Ovary (tissue), 9 donors: ENCODE measurements around the gene TRIM36. TPM values are rescaled to one million over a fixed set of nuclear protein-coding genes. Genes with fewer than 3 reads are reported as not detected.
A peak's percentile ranks its signal among the peaks of the same experiment; 100 is the strongest.

Experiments
- DNase-seq, 5 donors: peaks; one replicate each; pipeline ENCODE4 v3.0.0-alpha.2; 2019 to 2020
- H3K27ac ChIP-seq, 2 donors: fragments of 200-600 bp; one replicate each; pipeline versions ENCODE4 v1.5.1 to v1.8.0; 2019 to 2022
- H3K27me3 ChIP-seq: fragments of 200-600 bp; one replicate; pipeline ENCODE4 v1.8.0; 2022
- H3K36me3 ChIP-seq: fragments of 200-600 bp; sonication (generic); one replicate; pipeline ENCODE4 v1.5.1; 2019
- H3K4me1 ChIP-seq: one replicate; pipeline ENCODE4 v1.8.1; 2013; ENCODE audit warnings: mild to moderate bottlenecking, moderate library complexity; ENCODE audit not compliant: insufficient read depth
- H3K4me3 ChIP-seq: fragments of 200-600 bp; sonication (generic); one replicate; pipeline ENCODE4 v1.5.1; 2017
- H3K9me3 ChIP-seq, 2 donors: fragments of 200-600 bp in 1 of 2; sonication (generic) in 1 of 2; one replicate each; pipeline versions ENCODE4 v1.5.1 to v1.8.1; 2013 to 2019; ENCODE audit warnings: mild to moderate bottlenecking in 1 of 2, moderate library complexity in 1 of 2
- EP300 ChIP-seq: sonication (generic); formaldehyde crosslinking; IDR thresholded peaks from one replicate; pipeline ENCODE4 v1.6.1; 2017; ENCODE audit warnings: antibody characterized with exemption
- POLR2A ChIP-seq: fragments of 450-650 bp; IDR thresholded peaks from one replicate; pipeline ENCODE4 v1.6.1; 2017; ENCODE audit warnings: antibody characterized with exemption, mild to moderate bottlenecking, moderate library complexity
- WGBS, 3 donors: extraction: QIAGEN DNeasy Blood & Tissue Kit in 1 of 3; methylation state at CpG; one replicate each; pipeline versions ENCODE4 v1.1.5 to v1.1.7; 2013 to 2017; 5-methylcytosine and 5-hydroxymethylcytosine counted together
- intact Hi-C, 4 donors: fragments of 100-400 bp; cut with DNase I; formaldehyde crosslinking; loops; one replicate each; pipeline versions ENCODE4 v1.11.0 to v1.15.1; 2022 to 2023
- polyA plus RNA-seq, 2 donors: library from polyadenylated mRNA; stranded (reverse); fragments of 200-250 nt in 1 of 2; fragments of 350-450 nt in 1 of 2; fragmentation: Illumina TruSeq in 1 of 2; extraction: RNeasy Lipid Tissue Mini Kit (QIAGEN cat#74804) in 1 of 2; gene quantifications; one replicate each; pipeline ENCODE4 v1.2.3, GENCODE V29; 2013 to 2014
- total RNA-seq, 7 donors: library from RNA; depleted of rRNA in 2 of 7; stranded (reverse); fragments of >200 nt in 2 of 7; fragmentation: NEBNext Ultra II Directional in 3 of 7; extraction: Animal tissue kit (Norgen Biotek cat#: 25700) in 3 of 7; gene quantifications; one replicate each; pipeline versions ENCODE4 v1.1.0 to v1.2.4, GENCODE V29; 2016 to 2023
- TF ChIP-seq, protein P1 (sequence below), 3 donors: fragments of 450-650 bp in 2 of 3; fragments of 200-600 bp in 1 of 3; IDR thresholded peaks; one replicate each; pipeline versions ENCODE4 v1.5.1 to v1.8.0; 2016 to 2022; ENCODE audit warnings: antibody characterized with exemption in 3 of 3, mild to moderate bottlenecking in 1 of 3
- donor health status: DM: no; HTN: no; CAD: no; lungs with moderate emphysema.
- donor health status: DM: no; HTN: no; CAD: no.
- donor health status: Bipolar disorder and iron deficiency.
- donor health status: DM: yes; HTN: yes; CAD: no.
- donor health status: DM: no; HTN: no; CAD: no.
- donor health status: DM: yes; HTN: yes; CAD: no.

Gene TRIM36
- total and polyA plus RNA-seq, 9 donors, result 1.5 to 10.3 (median 3.3) TPM

- 48 to 57% (median 56%) methylated on average over 30 of the region's 30 CpGs for WGBS, 3 donors
- Histone ChIP-seq H3K36me3 (no peaks in the 10 kb centered on the region), H3K27me3 (no peaks in the 10 kb centered on the region), H3K4me1 (peaks cover 3% of the 10 kb centered on the region), H3K27ac (no peak overlapping the region), H3K4me3 (no peak overlapping the region), H3K9me3 (no peaks in the 10 kb centered on the region)
- DNase-seq, result no peak
- intact Hi-C loops, result no loop called here
- TF ChIP-seq, protein P1, sequence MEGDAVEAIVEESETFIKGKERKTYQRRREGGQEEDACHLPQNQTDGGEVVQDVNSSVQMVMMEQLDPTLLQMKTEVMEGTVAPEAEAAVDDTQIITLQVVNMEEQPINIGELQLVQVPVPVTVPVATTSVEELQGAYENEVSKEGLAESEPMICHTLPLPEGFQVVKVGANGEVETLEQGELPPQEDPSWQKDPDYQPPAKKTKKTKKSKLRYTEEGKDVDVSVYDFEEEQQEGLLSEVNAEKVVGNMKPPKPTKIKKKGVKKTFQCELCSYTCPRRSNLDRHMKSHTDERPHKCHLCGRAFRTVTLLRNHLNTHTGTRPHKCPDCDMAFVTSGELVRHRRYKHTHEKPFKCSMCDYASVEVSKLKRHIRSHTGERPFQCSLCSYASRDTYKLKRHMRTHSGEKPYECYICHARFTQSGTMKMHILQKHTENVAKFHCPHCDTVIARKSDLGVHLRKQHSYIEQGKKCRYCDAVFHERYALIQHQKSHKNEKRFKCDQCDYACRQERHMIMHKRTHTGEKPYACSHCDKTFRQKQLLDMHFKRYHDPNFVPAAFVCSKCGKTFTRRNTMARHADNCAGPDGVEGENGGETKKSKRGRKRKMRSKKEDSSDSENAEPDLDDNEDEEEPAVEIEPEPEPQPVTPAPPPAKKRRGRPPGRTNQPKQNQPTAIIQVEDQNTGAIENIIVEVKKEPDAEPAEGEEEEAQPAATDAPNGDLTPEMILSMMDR (IDR thresholded peaks at IDR 0.05), result no peak
- TF ChIP-seq POLR2A (no peak), EP300 (no peak)
Observed at GRCh38 chr5:115179030-115179393, 9.3 kb upstream of the TRIM36 start.

- intact Hi-C loops, result no loop called here
- Histone ChIP-seq H3K4me1 (peaks cover 7% of the 10 kb centered on the region), H3K36me3 (no peaks in the 10 kb centered on the region), H3K9me3 (no peaks in the 10 kb centered on the region), H3K4me3 (peak overlapping the region; percentile 56), H3K27ac (no peak overlapping the region), H3K27me3 (no peaks in the 10 kb centered on the region)
- TF ChIP-seq EP300 (no peak), POLR2A (no peak)
- TF ChIP-seq, protein P1 (IDR thresholded peaks at IDR 0.05), result no peak
- WGBS, 3 donors, result 29 to 42% (median 34%) methylated on average over 16 of the region's 16 CpGs
- no peak for DNase-seq
Observed at GRCh38 chr5:115170929-115171510, 1.3 kb upstream of the TRIM36 start.

DNA sequence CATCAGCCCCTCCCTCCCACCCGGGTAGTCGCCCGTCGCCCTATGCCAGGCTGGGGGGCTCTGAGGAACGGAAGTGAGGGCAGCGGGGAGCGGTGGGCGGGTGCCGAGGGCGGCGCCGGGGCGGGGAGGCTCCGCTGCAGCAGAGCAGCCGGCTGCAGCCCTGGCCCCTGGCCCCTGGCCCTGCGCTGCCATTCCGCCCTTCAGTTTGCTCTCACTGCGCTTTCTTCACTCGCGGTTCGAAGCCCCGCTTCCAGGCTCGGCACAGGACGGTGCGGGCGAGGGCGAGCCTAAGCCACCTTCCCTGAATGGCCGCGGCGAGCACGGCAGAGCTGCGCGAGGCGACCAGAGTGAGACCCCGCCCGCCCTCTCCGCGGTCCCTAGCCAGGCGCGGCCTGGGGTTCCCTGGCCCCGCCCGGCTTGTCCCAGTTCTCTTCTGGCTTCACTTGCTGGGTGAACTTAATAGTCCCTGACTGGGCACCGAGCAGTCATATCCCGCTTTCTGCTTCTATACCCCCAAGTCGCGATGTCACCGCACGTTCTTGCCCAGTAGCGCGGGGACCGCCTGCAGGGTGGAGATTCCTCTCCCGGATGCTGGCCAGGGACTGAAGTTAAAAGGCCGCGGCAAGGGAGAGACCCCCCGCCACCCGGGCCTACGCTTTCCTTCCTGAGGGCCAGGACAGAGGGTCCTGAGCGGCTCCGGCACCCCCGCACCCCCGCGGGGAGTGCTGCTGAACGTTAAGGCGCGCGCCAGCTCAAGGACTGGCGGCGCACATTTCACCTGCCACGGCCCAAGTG, 623 bp upstream of the TRIM36 start:
- Histone ChIP-seq H3K4me1 (peaks cover 7% of the 10 kb centered on the region), H3K4me3 (peak overlapping the region; percentile 56), H3K27ac (no peak overlapping the region), H3K9me3 (no peaks in the 10 kb centered on the region), H3K36me3 (no peaks in the 10 kb centered on the region), H3K27me3 (no peaks in the 10 kb centered on the region)
- peak in 1 of 5 donors; percentile 18 for DNase-seq
- TF ChIP-seq, protein P1 (IDR thresholded peaks at IDR 0.05), result no peak
- TF ChIP-seq POLR2A (no peak), EP300 (no peak)
- 2 to 3% (median 2%) methylated on average over 38 to 69 of the region's 69 CpGs for WGBS, 3 donors
- intact Hi-C loops, result no loop called here

DNA sequence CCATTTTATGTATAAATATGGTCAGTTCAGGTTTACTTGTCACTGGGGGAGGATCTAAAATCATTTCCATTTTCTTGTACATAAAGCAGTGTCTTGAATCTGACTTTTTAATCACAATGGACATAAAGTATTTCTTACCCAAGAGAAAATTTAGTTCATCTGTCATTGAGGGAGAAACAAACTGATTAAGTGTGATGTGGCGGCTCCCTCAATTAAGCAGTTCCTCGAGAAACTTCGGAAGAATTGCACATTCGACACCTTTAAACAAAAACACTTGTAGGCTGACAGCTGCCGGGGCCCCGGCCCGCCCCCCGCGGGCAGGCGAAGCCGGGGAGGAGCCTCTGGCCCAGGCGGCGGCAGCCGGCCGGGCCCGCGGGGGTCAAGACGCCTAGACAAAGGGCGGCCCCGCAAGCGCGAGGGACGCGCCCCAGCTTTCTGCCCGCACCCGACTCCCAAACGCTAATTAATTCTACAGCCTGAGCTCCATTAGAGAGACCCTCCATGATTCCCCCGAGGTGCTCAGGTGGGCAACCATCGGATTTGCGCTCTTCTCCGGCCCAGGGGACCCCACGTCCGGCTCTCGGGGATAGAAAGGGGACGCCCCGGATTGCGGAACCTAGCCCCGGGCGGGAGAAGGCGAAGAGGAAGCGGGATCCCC, 750 bp downstream of the TRIM36 start:
- WGBS, 3 donors, result 1 to 2% (median 1%) methylated on average over 30 to 41 of the region's 41 CpGs
- intact Hi-C loops, result no loop called here
- Histone ChIP-seq H3K4me1 (peaks cover 7% of the 10 kb centered on the region), H3K9me3 (no peaks in the 10 kb centered on the region), H3K36me3 (no peaks in the 10 kb centered on the region), H3K27me3 (no peaks in the 10 kb centered on the region), H3K27ac (no peak overlapping the region), H3K4me3 (peak overlapping the region; percentile 56)
- TF ChIP-seq, protein P1 (IDR thresholded peaks at IDR 0.05), result no peak
- TF ChIP-seq EP300 (no peak), POLR2A (no peak)
- peak in 2 of 5 donors; percentile 25 to 28 for DNase-seq
